ENCODE measurements around the gene RSRC2. TPM values are rescaled to one million over a fixed set of nuclear protein-coding genes. Genes with fewer than 3 reads are reported as not detected.

RSRC2 gene
- total and polyA plus RNA-seq, 9 of the 15 experiments (the other 6 are each of a cell fraction or from before 2014, with no cell fraction given): 52.6 to 123 (median 80.3) TPM

DNA sequence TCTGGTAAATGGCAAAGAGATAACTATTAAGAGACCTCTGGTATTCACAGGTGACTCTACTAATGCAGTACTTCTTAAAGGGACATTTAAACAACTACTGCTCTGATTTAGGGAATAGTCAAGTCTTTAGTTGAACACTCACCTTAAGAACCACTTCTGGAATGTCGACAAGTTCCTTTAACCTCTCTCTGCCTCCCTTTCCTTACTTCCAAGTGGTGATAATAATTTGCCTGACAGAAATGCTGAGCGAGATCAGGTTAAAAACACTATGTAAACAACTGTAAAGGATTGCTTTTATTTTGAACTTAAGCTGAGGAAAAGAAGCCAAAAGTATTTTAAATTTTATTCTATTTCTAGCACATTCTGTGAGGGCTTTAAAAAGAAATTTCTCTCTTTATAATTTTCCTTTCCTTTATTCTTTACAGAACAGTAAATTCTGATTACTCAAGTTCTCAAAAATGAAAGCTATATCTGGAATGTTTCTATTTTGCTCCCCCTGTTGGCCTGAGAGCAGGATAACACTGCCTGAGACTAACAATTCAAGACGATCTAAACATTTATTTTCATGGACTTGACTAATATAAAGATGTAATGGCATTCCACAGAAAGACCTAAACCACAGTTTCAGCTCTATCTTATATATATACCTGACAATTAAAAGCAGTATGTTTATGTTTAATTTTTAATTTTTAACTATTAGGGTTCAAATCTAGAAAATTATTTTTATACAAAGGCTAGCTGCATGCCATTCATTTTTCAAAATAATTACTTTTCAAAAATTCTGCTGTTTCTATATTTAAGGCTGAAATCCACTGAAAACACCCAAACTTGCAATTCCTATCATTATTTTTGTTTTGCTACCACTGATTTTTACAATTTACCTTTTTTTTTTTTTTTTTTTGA, 55.2 kb downstream of the RSRC2 start:
- peak; percentile 75 for ATAC-seq
- no peak overlapping the region for H3K9ac ChIP-seq (ENCODE audit: insufficient read depth in 1 of 2, low read depth in 2 of 2, low read length in 2 of 2)
- peak overlapping the region; percentile 8; the same call in 1 of the 3 replicates for H3K27ac ChIP-seq (ENCODE audit: extremely low read depth, low read depth, low read length)
- H3K4me1 ChIP-seq (replicated peaks in 1 of 2; ENCODE audit: control insufficient read depth in 2 of 2, insufficient read depth in 2 of 2, low read length in 2 of 2): peaks cover 0 to 5% of the 10 kb centered on the region in 2 experiments; a peak in 1 of 5 replicates
- peak; percentile 35 to 71 (median 49) for DNase-seq (ENCODE audit: extremely low read depth in 1 of 4, low spot score in 3 of 4)
- H4K20me1 ChIP-seq (replicated peaks; ENCODE audit: control insufficient read depth, insufficient read depth, low read length): no peaks in the 10 kb centered on the region
- H2AFZ ChIP-seq (ENCODE audit: low read depth, low read length): no peak overlapping the region
- POLR2A ChIA-PET: interaction anchor here (0.5 to 4.0 kb wide), 17 partner anchors 9 to 385 kb away, joined by 3 to 43 read pairs (median 4); partner anchors contain the start of gene ZCCHC8
- peaks cover 46% of the 10 kb centered on the region for H3K36me3 ChIP-seq (ENCODE audit: control insufficient read depth, insufficient read depth, low read length)
- no TSS peak for BruUV-seq (replicated peaks)
- no peak overlapping the region for H3K4me2 ChIP-seq (ENCODE audit: insufficient read depth, low read length)
- intact Hi-C loops (cut with micrococcal nuclease): loop anchor here (1.0 to 2.0 kb wide), 3 partner anchors 51 to 135 kb away; no protein-coding TSS in a partner anchor
- no peaks in the 10 kb centered on the region for H3K79me2 ChIP-seq (ENCODE audit: control insufficient read depth, insufficient read depth, low read length)
- in situ Hi-C loops (cut with MboI): no loop called here
- no peaks in the 10 kb centered on the region for H3K9me3 ChIP-seq (replicated peaks; ENCODE audit: control insufficient read depth, insufficient read depth, low read depth, low read length)
- H3K9me1 ChIP-seq (ENCODE audit: control insufficient read depth, insufficient read depth, low read length): no peaks in the 10 kb centered on the region
- no peaks in the 10 kb centered on the region for H3K27me3 ChIP-seq (ENCODE audit: control insufficient read depth in 2 of 2, insufficient read depth in 2 of 2, low read length in 2 of 2)
- CTCF ChIA-PET (ENCODE audit: low intra/inter-chr PET ratio): interaction anchor here (0.6 to 2.2 kb wide), 9 partner anchors 53 to 355 kb away, joined by 3 to 30 read pairs (median 3); no protein-coding TSS in a partner anchor
- WGBS (ENCODE audit: insufficient coverage, low coverage, missing lambda C conversion rate): 35% methylated on average over 3 of the region's 3 CpGs
- no peak overlapping the region for H3K4me3 ChIP-seq
- peak; percentile 69 for FAIRE-seq
- TF ChIP-seq REST (IDR thresholded peaks at IDR 0.05; ENCODE audit: borderline replicate concordance): peak; percentile 83
- TF ChIP-seq REST (CRISPR knock-in tag; IDR thresholded peaks at IDR 0.05; ENCODE audit: low read depth): no peak
- peak; percentile 59 to 70; a peak in 3 of 4 replicates for TF ChIP-seq FOXA3 (CRISPR knock-in tag; conservative IDR thresholded peaks at IDR 0.05 in 1 of 2, IDR thresholded peaks at IDR 0.05 in 1 of 2)
- TF ChIP-seq ZNF766 (CRISPR knock-in tag; conservative IDR thresholded peaks at IDR 0.05): 0 out of 2 replicates have a peak, but pooled peaks have one; percentile 19
- TF ChIP-seq ELF4 (CRISPR knock-in tag; IDR thresholded peaks at IDR 0.05): no peak
- TF ChIP-seq SMARCB1 (IDR thresholded peaks at IDR 0.05; ENCODE audit: insufficient read length, low read depth): no peak
- no peak for TF ChIP-seq RFX5 (IDR thresholded peaks at IDR 0.05; ENCODE audit: low read depth, low read length)
- TF ChIP-seq FOXP1 (CRISPR knock-in tag; IDR thresholded peaks at IDR 0.05): no peak
- TF ChIP-seq MYC (IDR thresholded peaks at IDR 0.05; ENCODE audit: low read depth, low read length): no peak
- no peak for TF ChIP-seq MYC (CRISPR knock-in tag; IDR thresholded peaks at IDR 0.05; ENCODE audit: borderline replicate concordance, low read depth)
- 0 out of 2 replicates have a peak, but pooled peaks have one; percentile 28 for TF ChIP-seq ZNF395 (CRISPR knock-in tag; IDR thresholded peaks at IDR 0.05)

Data from K562 (cell line).